ENCODE results near the gene EEF2. TPM values are rescaled to one million over a fixed set of nuclear protein-coding genes. Genes with fewer than 3 reads are reported as not detected.
A peak's percentile ranks its signal among the peaks of the same experiment; 100 is the strongest.

Gene EEF2
- total RNA-seq, 1 experiment from 2014 or later = 3,615 TPM

GRCh38 chr19:3964256-3965194 is 20.7 kb downstream of the EEF2 start:
- Histone ChIP-seq H3K27me3 (ENCODE audit: insufficient read depth, low read length) (no peaks in the 10 kb centered on the region), H4K91ac (ENCODE audit: insufficient read length, low read depth, low read length) (no peak overlapping the region), H3T11ph (ENCODE audit: low read length) (no peak overlapping the region), H2BK5ac (ENCODE audit: insufficient read length, low read length) (no peak overlapping the region), H3K79me1 (ENCODE audit: insufficient read depth, low read depth, low read length, poor library complexity, severe bottlenecking) (peaks cover 7% of the 10 kb centered on the region), H3K4ac (ENCODE audit: low read depth, low read length) (no peak overlapping the region), H4K8ac (replicated peaks; ENCODE audit: insufficient read length, low read depth, low read length) (no peak overlapping the region), H2BK120ac (ENCODE audit: low read depth, low read length, poor library complexity, severe bottlenecking) (no peak overlapping the region), H3K18ac (ENCODE audit: insufficient read length, low read depth, low read length) (no peak overlapping the region), H2BK12ac (ENCODE audit: insufficient read length, low read depth, low read length) (no peak overlapping the region), H2BK15ac (ENCODE audit: low read depth, low read length) (no peak overlapping the region), H3K23ac (ENCODE audit: insufficient read length, low read depth, low read length) (no peak overlapping the region), H4K20me1 (ENCODE audit: control insufficient read depth, insufficient read depth, insufficient read length) (no peaks in the 10 kb centered on the region), H3K14ac (ENCODE audit: insufficient read depth, low read length) (no peak overlapping the region), H2BK20ac (ENCODE audit: low read depth, low read length, poor library complexity, severe bottlenecking) (no peak overlapping the region), H2AK5ac (ENCODE audit: insufficient read length, low read length) (no peak overlapping the region), H3K4me1 (ENCODE audit: insufficient read depth, low read length) (peaks cover 2% of the 10 kb centered on the region; the same call in 1 of the 2 replicates), H3K56ac (ENCODE audit: insufficient read length, low read depth, low read length) (no peak overlapping the region), H3K27ac (ENCODE audit: insufficient read length, low read depth, low read length) (no peak overlapping the region), H3K9me3 (ENCODE audit: control insufficient read depth, low read depth, low read length) (no peaks in the 10 kb centered on the region), H2AFZ (ENCODE audit: low read length) (no peak overlapping the region), H3K79me2 (ENCODE audit: insufficient read depth, low read length) (peaks cover 11% of the 10 kb centered on the region; the same call in 1 of the 2 replicates), H3K23me2 (ENCODE audit: insufficient read length, low read depth, low read length, poor library complexity, severe bottlenecking) (peaks cover 2% of the 10 kb centered on the region), H3K4me2 (ENCODE audit: insufficient read depth, insufficient read length, low read length) (no peak overlapping the region), H3K9ac (ENCODE audit: extremely low read depth, insufficient read length, low read length) (no peak overlapping the region), H4K5ac (ENCODE audit: insufficient read length, low read depth, low read length) (no peak overlapping the region)
- TF ChIP-seq CTCF (conservative IDR thresholded peaks at IDR 0.05) = no peak
- no peaks in the 10 kb centered on the region for H3K9me3 Mint-ChIP-seq
- peaks cover 37 to 86% (median 77%) of the 10 kb centered on the region in 3 experiments; a peak in 6 of 7 replicates for H3K36me3 Mint-ChIP-seq (ENCODE audit: insufficient read depth in 1 of 3, low read depth in 3 of 3)
- peaks cover 16 to 22% of the 10 kb centered on the region in 2 experiments for H3K4me1 Mint-ChIP-seq
- H3K4me3 Mint-ChIP-seq = no peak overlapping the region
- DNase-seq = no peak
- H3K27me3 Mint-ChIP-seq (ENCODE audit: low read depth) = no peaks in the 10 kb centered on the region
- H3K27ac Mint-ChIP-seq = peak overlapping the region in 1 of 3 experiments; percentile 68; a peak in 2 of 7 replicates
- no CpG with 5 or more reads among the region's 60 CpGs for WGBS (ENCODE audit: extremely low coverage, insufficient read length, low lambda C conversion rate)

Measured in H9 (cell line).